Osteoblast (primary cell): ENCODE data around the gene SCN8A. TPM values are rescaled to one million over a fixed set of nuclear protein-coding genes. Genes with fewer than 3 reads are reported as not detected.

Source experiments
- DNase-seq: peaks from one replicate; pipeline ENCODE4 v3.0.0; 2011; ENCODE audit warnings: low spot score, mixed read lengths; ENCODE audit not compliant: insufficient read length; ENCODE audit errors: missing footprints
- H2AFZ ChIP-seq: 2 replicates; pipeline ENCODE4 v1.6.0; 2011; ENCODE audit warnings: mild to moderate bottlenecking, low read length
- H3K27ac ChIP-seq: 2 replicates; pipeline ENCODE4 v1.5.1; 2011; ENCODE audit warnings: mild to moderate bottlenecking, low read depth, low read length, moderate library complexity
- H3K27me3 ChIP-seq: 2 replicates; pipeline ENCODE4 v1.6.0; 2012; ENCODE audit warnings: mild to moderate bottlenecking, control low read depth, inconsistent platforms, low read length, moderate library complexity; ENCODE audit not compliant: insufficient read depth
- H3K36me3 ChIP-seq: 2 replicates; pipeline ENCODE4 v1.5.1; 2011; ENCODE audit warnings: mild to moderate bottlenecking, low read length, control low read depth, moderate library complexity; ENCODE audit not compliant: insufficient read depth
- H3K4me1 ChIP-seq: 2 replicates; pipeline ENCODE4 v1.5.1; 2011; ENCODE audit warnings: mild to moderate bottlenecking, low read length, control low read depth, moderate library complexity; ENCODE audit not compliant: insufficient read depth
- H3K4me2 ChIP-seq: 2 replicates; pipeline ENCODE4 v1.6.0; 2011; ENCODE audit warnings: mild to moderate bottlenecking, low read length; ENCODE audit not compliant: insufficient read depth
- H3K4me3 ChIP-seq: fragments of 200-600 bp; sonication (generic); 3 replicates; pipeline ENCODE4 v1.5.1; 2012; ENCODE audit warnings: mild to moderate bottlenecking, low read length, inconsistent platforms; ENCODE audit not compliant: insufficient read depth
- H3K79me2 ChIP-seq: 2 replicates; pipeline ENCODE4 v1.6.0; 2012; ENCODE audit warnings: mild to moderate bottlenecking, low read length, control low read depth, inconsistent platforms; ENCODE audit not compliant: insufficient read depth
- H3K9me3 ChIP-seq: 2 replicates; pipeline ENCODE4 v1.5.1; 2011; ENCODE audit warnings: low read depth, low read length, control low read depth
- H4K20me1 ChIP-seq: 2 replicates; pipeline ENCODE4 v1.6.0; 2012; ENCODE audit warnings: mild to moderate bottlenecking, low read length, control low read depth; ENCODE audit not compliant: insufficient read depth
- total RNA-seq: library from RNA; depleted of rRNA; stranded (reverse); fragments of >200 nt; gene quantifications from 2 replicates; pipeline ENCODE4 v1.2.3, GENCODE V29; 2012
- TF ChIP-seq, protein P1 (sequence below): IDR thresholded peaks from 2 replicates; pipeline ENCODE4 v1.5.1; 2011; ENCODE audit warnings: mild to moderate bottlenecking, low read depth, low read length, moderate library complexity; ENCODE audit errors: extremely low read depth

The SCN8A gene
- total RNA-seq, 1 donor: 26.4 TPM

DNA sequence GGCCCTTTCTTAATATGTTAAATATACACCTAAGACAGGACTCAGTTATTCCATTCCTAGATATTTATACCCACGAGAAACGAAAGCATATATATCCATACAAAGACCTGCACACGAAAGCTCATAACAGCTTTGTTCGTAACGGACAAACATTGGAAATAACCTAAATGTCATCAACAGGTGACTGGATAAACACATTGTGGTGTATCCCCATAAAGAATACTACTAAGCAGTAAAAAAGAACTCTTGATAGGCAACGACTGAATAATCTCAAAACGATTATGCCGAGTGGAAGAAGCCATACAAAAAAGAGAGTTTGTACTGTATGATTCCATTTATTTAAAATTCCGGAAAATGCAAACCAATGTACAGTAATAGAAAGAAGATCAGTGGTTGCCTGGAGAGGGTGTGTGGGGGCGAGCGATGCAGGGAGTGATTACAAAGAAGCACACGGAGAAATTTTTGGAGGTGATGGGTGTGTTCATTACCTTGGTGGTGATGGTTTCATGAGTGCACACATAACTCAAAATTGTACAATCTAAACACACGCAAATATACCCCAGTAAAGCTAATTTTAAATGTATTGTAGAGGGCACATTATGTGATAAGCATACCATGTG is 1.4 kb upstream of the SCN8A start:
- peak; percentile 21 for DNase-seq
- TF ChIP-seq, protein P1, sequence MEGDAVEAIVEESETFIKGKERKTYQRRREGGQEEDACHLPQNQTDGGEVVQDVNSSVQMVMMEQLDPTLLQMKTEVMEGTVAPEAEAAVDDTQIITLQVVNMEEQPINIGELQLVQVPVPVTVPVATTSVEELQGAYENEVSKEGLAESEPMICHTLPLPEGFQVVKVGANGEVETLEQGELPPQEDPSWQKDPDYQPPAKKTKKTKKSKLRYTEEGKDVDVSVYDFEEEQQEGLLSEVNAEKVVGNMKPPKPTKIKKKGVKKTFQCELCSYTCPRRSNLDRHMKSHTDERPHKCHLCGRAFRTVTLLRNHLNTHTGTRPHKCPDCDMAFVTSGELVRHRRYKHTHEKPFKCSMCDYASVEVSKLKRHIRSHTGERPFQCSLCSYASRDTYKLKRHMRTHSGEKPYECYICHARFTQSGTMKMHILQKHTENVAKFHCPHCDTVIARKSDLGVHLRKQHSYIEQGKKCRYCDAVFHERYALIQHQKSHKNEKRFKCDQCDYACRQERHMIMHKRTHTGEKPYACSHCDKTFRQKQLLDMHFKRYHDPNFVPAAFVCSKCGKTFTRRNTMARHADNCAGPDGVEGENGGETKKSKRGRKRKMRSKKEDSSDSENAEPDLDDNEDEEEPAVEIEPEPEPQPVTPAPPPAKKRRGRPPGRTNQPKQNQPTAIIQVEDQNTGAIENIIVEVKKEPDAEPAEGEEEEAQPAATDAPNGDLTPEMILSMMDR: no peak
- peak overlapping the region; percentile 82 for H3K4me2 ChIP-seq
- no peaks in the 10 kb centered on the region for H3K27me3 ChIP-seq
- H2AFZ ChIP-seq: peak overlapping the region; percentile 94
- H3K27ac ChIP-seq: no peak overlapping the region
- peaks cover 6% of the 10 kb centered on the region for H3K4me1 ChIP-seq
- H3K9me3 ChIP-seq: no peaks in the 10 kb centered on the region
- H3K36me3 ChIP-seq: no peaks in the 10 kb centered on the region
- H3K79me2 ChIP-seq: peaks cover 33% of the 10 kb centered on the region
- H4K20me1 ChIP-seq: peaks cover 22% of the 10 kb centered on the region
- H3K4me3 ChIP-seq: peak overlapping the region; percentile 85

DNA sequence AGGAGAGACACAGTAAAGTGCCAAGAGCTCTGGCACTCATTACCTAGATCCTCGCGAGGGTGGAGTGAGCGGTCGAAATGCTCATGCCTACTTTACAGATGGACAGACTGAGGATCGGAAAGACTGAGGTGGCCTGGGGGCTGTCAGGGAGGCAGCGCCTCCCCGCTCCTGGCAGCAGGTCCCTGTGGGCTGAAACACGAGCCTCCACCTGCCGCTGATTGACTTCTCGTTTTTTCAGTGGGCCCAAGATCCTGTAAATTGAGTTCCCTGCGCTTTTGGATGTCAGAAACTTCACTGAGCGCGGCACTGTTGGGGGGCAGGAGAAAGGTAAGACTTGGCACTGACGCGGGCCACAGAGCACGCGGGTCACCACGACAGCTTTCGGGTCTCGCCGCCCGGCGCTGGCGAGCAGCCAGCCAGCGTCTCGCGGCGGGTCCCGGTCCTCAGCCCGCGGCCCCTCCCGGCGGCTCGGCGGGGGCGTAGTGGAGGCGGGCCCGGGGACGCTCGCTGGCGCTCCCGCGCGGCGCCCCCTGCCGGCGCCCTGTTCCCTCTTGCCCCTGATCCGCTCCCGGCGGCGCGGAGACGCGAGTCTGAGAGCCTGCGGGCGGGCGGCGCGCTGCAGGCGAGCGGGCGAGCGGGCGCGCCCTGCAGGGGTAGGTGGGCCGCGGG is 552 bp upstream of the SCN8A start:
- H3K27me3 ChIP-seq: no peaks in the 10 kb centered on the region
- peaks cover 31% of the 10 kb centered on the region for H4K20me1 ChIP-seq
- peak; percentile 98 for DNase-seq
- peaks cover 6% of the 10 kb centered on the region for H3K4me1 ChIP-seq
- H3K9me3 ChIP-seq: no peaks in the 10 kb centered on the region
- H3K79me2 ChIP-seq: peaks cover 41% of the 10 kb centered on the region
- peak overlapping the region; percentile 85 for H3K4me3 ChIP-seq
- peak overlapping the region; percentile 51 for H3K27ac ChIP-seq
- peak overlapping the region; percentile 82 for H3K4me2 ChIP-seq
- H2AFZ ChIP-seq: peak overlapping the region; percentile 94
- TF ChIP-seq, protein P1: peak; percentile 43
- H3K36me3 ChIP-seq: no peaks in the 10 kb centered on the region

DNA sequence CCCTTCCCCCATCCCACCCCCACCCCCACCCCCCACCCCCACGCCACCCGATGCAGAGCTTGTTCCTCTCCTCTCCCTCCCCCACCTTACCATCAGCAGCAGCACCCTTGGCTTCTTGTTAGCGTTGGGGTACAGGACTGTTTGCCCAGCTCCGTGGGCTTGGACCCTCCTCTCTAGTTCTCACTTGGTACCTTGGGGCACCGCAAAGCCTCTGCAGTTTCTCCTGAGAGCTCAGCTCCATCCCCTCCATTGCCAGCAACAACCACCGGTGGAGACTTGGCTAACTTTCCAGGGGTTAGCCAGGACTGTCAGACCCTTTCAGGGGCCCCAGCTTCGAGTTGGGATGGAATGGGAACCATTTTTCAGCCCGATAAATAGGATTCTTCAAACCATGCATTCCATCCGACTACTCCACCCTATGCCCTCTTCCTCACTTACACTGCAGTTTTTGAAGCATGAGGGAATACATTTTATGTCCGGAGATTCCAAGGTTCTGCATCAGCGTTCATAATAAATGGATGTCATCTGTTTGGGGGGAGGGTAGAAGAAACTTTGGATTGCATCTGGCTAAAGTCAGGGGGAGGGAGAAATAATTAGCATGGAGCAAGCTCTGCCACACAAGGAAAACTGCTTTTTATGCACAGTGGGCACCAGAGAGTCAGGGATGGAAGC is 1.1 kb downstream of the SCN8A start:
- Histone ChIP-seq H3K79me2 (peaks cover 58% of the 10 kb centered on the region), H3K27me3 (no peaks in the 10 kb centered on the region), H3K4me2 (peak overlapping the region; percentile 87), H2AFZ (peak overlapping the region; percentile 44), H3K9me3 (no peaks in the 10 kb centered on the region), H3K27ac (peak overlapping the region; percentile 56), H3K36me3 (no peaks in the 10 kb centered on the region), H3K4me3 (peak overlapping the region; percentile 88), H4K20me1 (peaks cover 47% of the 10 kb centered on the region), H3K4me1 (peaks cover 6% of the 10 kb centered on the region)
- TF ChIP-seq, protein P1: no peak
- DNase-seq: peak; percentile 73

DNA sequence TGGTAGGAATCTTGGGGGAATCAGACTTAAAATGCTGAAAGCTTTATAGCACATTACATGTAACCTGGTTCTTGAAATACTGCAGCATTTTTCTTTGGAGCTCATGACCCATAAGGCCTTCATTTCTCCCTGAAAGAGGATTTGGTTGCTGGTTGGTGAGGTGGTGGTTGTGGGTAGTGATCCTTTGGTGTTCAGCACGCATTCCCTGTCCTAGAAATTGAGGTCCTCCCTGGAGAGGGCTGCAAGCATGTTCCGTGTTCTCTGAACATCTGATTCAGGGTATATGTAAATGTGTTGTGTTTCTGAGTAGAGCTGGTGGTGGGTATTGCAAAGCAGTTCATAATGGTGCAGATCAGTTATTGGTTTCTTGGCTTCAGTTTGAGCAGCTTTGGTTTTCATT is 2.0 kb downstream of the SCN8A start:
- H3K4me3 ChIP-seq: no peak overlapping the region
- peaks cover 6% of the 10 kb centered on the region for H3K4me1 ChIP-seq
- H3K27ac ChIP-seq: no peak overlapping the region
- H3K79me2 ChIP-seq: peaks cover 67% of the 10 kb centered on the region
- no peaks in the 10 kb centered on the region for H3K27me3 ChIP-seq
- no peaks in the 10 kb centered on the region for H3K9me3 ChIP-seq
- peak overlapping the region; percentile 87 for H3K4me2 ChIP-seq
- TF ChIP-seq, protein P1: no peak
- H2AFZ ChIP-seq: no peak overlapping the region
- H4K20me1 ChIP-seq: peaks cover 54% of the 10 kb centered on the region
- H3K36me3 ChIP-seq: no peaks in the 10 kb centered on the region
- DNase-seq: no peak
